ENCODE measurements around the gene EP400. TPM values are rescaled to one million over a fixed set of nuclear protein-coding genes. Genes with fewer than 3 reads are reported as not detected.
A peak's percentile ranks its signal among the peaks of the same experiment; 100 is the strongest.

The EP400 gene
- total and polyA plus RNA-seq, 2 of the 8 experiments (the other 6 are each of a cell fraction or from before 2014, with no cell fraction given) = 13.1 to 69.7 TPM

DNA sequence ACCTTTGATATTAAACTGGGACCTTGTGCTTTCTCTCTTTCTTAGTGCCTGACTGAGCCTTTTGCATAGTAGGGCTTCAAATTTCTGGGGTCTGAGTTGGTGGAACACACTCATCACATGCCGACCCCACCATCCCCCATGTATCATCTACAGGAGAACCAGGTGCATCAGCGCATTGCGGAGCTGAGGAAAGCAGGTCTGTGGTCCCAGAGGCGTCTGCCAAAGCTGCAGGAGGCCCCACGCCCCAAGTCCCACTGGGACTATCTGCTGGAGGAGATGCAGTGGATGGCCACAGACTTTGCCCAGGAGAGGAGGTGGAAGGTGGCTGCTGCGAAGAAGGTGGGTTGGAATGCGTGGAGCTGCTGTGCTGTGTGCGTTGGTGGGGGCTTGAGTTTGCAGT lies 37.8 kb downstream of the EP400 start:
- peaks cover 3% of the 10 kb centered on the region; the same call in 1 of the 2 replicates for H3K79me1 ChIP-seq (ENCODE audit: low read depth, low read length)
- TF ChIP-seq, protein P1, sequence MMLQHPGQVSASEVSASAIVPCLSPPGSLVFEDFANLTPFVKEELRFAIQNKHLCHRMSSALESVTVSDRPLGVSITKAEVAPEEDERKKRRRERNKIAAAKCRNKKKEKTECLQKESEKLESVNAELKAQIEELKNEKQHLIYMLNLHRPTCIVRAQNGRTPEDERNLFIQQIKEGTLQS (IDR thresholded peaks at IDR 0.05; ENCODE audit: insufficient read depth, low read depth, low read length) = no peak

More for the DNA sequence above, 37.8 kb downstream of the EP400 start:
- DNase-seq (ENCODE audit: low read depth in 1 of 2, low spot score in 2 of 2) (peak in 1 of 2 experiments; percentile 35), FAIRE-seq (no peak)
- H2BK20ac ChIP-seq (ENCODE audit: low read length) = no peak overlapping the region
- no peak overlapping the region for H2AK5ac ChIP-seq (ENCODE audit: low read depth, low read length)
- H4K91ac ChIP-seq (replicated peaks; ENCODE audit: insufficient read length, low read length) = no peak overlapping the region
- H4K8ac ChIP-seq (ENCODE audit: extremely low read depth, insufficient read depth, low read length) = no peak overlapping the region
- H3K14ac ChIP-seq (ENCODE audit: insufficient read length) = no peak overlapping the region
- no peak overlapping the region for H3K27ac ChIP-seq (ENCODE audit: low read depth, low read length)
- H2BK5ac ChIP-seq (ENCODE audit: low read depth, low read length) = peak overlapping the region; percentile 44; the same call in 1 of the 2 replicates
- H3K18ac ChIP-seq (ENCODE audit: extremely low read depth, low read length) = no peak overlapping the region
- POLR2A ChIA-PET (ENCODE audit: partially characterized antibody) = interaction anchor here (1.3 to 2.1 kb wide), 4 partner anchors 9 to 93 kb away, joined by 4 to 10 read pairs (median 6); no protein-coding TSS in a partner anchor
- no peak overlapping the region for H3K4ac ChIP-seq (replicated peaks; ENCODE audit: insufficient read length, low read depth, low read length)
- H3K9ac ChIP-seq (replicated peaks in 1 of 4; ENCODE audit: extremely low read depth in 1 of 4, low read depth in 3 of 4, low read length in 3 of 4) = no peak overlapping the region
- no peaks in the 10 kb centered on the region for H3K27me3 ChIP-seq (replicated peaks in 1 of 4; ENCODE audit: control insufficient read depth in 3 of 4, extremely low read depth in 1 of 4, insufficient read depth in 3 of 4, low read length in 3 of 4)
- H2AFZ ChIP-seq (ENCODE audit: low read length) = no peak overlapping the region
- peak overlapping the region; percentile 78; the same call in 1 of the 2 replicates for H2BK15ac ChIP-seq (ENCODE audit: low read length)
- H3K4me2 ChIP-seq (ENCODE audit: insufficient read depth in 1 of 2, low read depth in 2 of 2, low read length in 2 of 2) = no peak overlapping the region
- H3K36me3 ChIP-seq (ENCODE audit: control insufficient read depth in 2 of 4, insufficient read depth in 4 of 4, low read length in 3 of 4) = peaks cover 2 to 44% (median 14%) of the 10 kb centered on the region in 4 experiments; a peak in 7 of 8 replicates
- CTCF ChIA-PET (ENCODE audit: partially characterized antibody) = interaction anchor here (1.6 to 4.2 kb wide), 2 partner anchors 10 to 14 kb away, joined by 6 to 17 read pairs; no protein-coding TSS in a partner anchor
- H3K23me2 ChIP-seq (ENCODE audit: low read depth, low read length) = no peaks in the 10 kb centered on the region
- no peak overlapping the region for H3K23ac ChIP-seq (ENCODE audit: insufficient read length)
- H2BK120ac ChIP-seq (replicated peaks; ENCODE audit: low read depth, low read length) = no peak overlapping the region
- no peak overlapping the region for H4K5ac ChIP-seq (ENCODE audit: insufficient read length, low read depth, low read length)
- H3K79me2 ChIP-seq (ENCODE audit: control insufficient read depth in 1 of 2, insufficient read depth in 2 of 2, low read length in 2 of 2) = peaks cover 0 to 7% of the 10 kb centered on the region in 2 experiments; a peak in 2 of 4 replicates
- WGBS, 2 experiments (ENCODE audit: extremely low coverage in 1 of 2, insufficient coverage in 1 of 2, insufficient read length in 1 of 2, insufficient replicate concordance in 2 of 2, low coverage in 1 of 2, low lambda C conversion rate in 2 of 2, missing lambda C conversion rate in 1 of 2) = 94% methylated on average over 8 of the region's 8 CpGs; no CpG with 5 or more reads in 1 of the 2 experiments
- H3K56ac ChIP-seq (replicated peaks; ENCODE audit: insufficient read length, low read depth, low read length) = no peak overlapping the region
- no peaks in the 10 kb centered on the region for H4K20me1 ChIP-seq (replicated peaks in 1 of 2; ENCODE audit: control insufficient read depth in 1 of 2, insufficient read depth in 2 of 2, low read length in 2 of 2)
- no peaks in the 10 kb centered on the region for H3K9me3 ChIP-seq (ENCODE audit: insufficient read depth in 2 of 2, low read depth in 1 of 2, low read length in 1 of 2)
- peaks cover 20 to 31% (median 24%) of the 10 kb centered on the region in 4 experiments for H3K4me1 ChIP-seq (replicated peaks in 1 of 4; ENCODE audit: control insufficient read depth in 3 of 4, insufficient read depth in 4 of 4, low read length in 3 of 4)
- 0 out of 2 replicates have a peak overlapping the region, but pooled peaks have one; percentile 39 for H2BK12ac ChIP-seq (ENCODE audit: low read depth, low read length)
- no peak overlapping the region for H3K4me3 ChIP-seq (ENCODE audit: extremely low read depth in 1 of 4, insufficient read depth in 2 of 4, low read depth in 3 of 4, low read length in 4 of 4)

All from H1 (cell line).